H9 (cell line): ENCODE results near the gene TRPC4AP. TPM values are rescaled to one million over a fixed set of nuclear protein-coding genes. Genes with fewer than 3 reads are reported as not detected.

Experiments
- DNase-seq: peaks from one replicate; pipeline ENCODE4 v3.0.0-alpha.2; 2017
- H2AFZ ChIP-seq: one replicate; pipeline ENCODE4 v1.6.1; 2013; ENCODE audit warnings: mild to moderate bottlenecking, low read length, control low read depth, moderate library complexity
- H2AK5ac ChIP-seq: 2 replicates; pipeline ENCODE4 v1.6.1; 2013; ENCODE audit warnings: low read length, control low read depth, mixed read lengths; ENCODE audit not compliant: insufficient read length
- H2BK120ac ChIP-seq: one replicate; pipeline ENCODE4 v1.6.1; 2013; ENCODE audit warnings: low read depth, mild to moderate bottlenecking, low read length, control low read depth, inconsistent platforms; ENCODE audit not compliant: poor library complexity, severe bottlenecking
- H2BK12ac ChIP-seq: 2 replicates; pipeline ENCODE4 v1.6.1; 2013; ENCODE audit warnings: low read length, control low read depth, mixed read lengths, low read depth; ENCODE audit not compliant: insufficient read length
- H2BK15ac ChIP-seq: 2 replicates; pipeline ENCODE4 v1.6.1; 2013; ENCODE audit warnings: low read depth, low read length, control low read depth
- H2BK20ac ChIP-seq: one replicate; pipeline ENCODE4 v1.6.1; 2013; ENCODE audit warnings: low read depth, mild to moderate bottlenecking, low read length, control low read depth, inconsistent platforms; ENCODE audit not compliant: poor library complexity, severe bottlenecking
- H2BK5ac ChIP-seq: 2 replicates; pipeline ENCODE4 v1.6.1; 2013; ENCODE audit warnings: low read length, control low read depth, mixed read lengths; ENCODE audit not compliant: insufficient read length
- H3K14ac ChIP-seq: 2 replicates; pipeline ENCODE4 v1.6.1; 2013; ENCODE audit warnings: low read length, control low read depth; ENCODE audit not compliant: insufficient read depth
- H3K18ac ChIP-seq: 2 replicates; pipeline ENCODE4 v1.6.1; 2013; ENCODE audit warnings: low read depth, mild to moderate bottlenecking, mixed read lengths, low read length, control low read depth; ENCODE audit not compliant: insufficient read length
- H3K23ac ChIP-seq: 2 replicates; pipeline ENCODE4 v1.6.1; 2013; ENCODE audit warnings: low read length, control low read depth, mixed read lengths, low read depth; ENCODE audit not compliant: insufficient read length
- H3K23me2 ChIP-seq: 2 replicates; pipeline ENCODE4 v1.6.1; 2013; ENCODE audit warnings: low read depth, mild to moderate bottlenecking, mixed read lengths, low read length, control low read depth; ENCODE audit not compliant: insufficient read length, poor library complexity, severe bottlenecking
- H3K27ac ChIP-seq: 2 replicates; pipeline ENCODE4 v1.5.1; 2013; ENCODE audit warnings: low read length, control low read depth, mixed read lengths, low read depth; ENCODE audit not compliant: insufficient read length
- H3K27me3 ChIP-seq: 2 replicates; pipeline ENCODE4 v1.6.1; 2013; ENCODE audit warnings: low read length, control low read depth, inconsistent platforms; ENCODE audit not compliant: insufficient read depth
- H3K4ac ChIP-seq: 2 replicates; pipeline ENCODE4 v1.6.1; 2013; ENCODE audit warnings: low read depth, mild to moderate bottlenecking, control low read depth, inconsistent platforms, low read length, moderate library complexity
- H3K4me1 ChIP-seq: 2 replicates; pipeline ENCODE4 v1.6.1; 2013; ENCODE audit warnings: low read length, control low read depth, inconsistent platforms; ENCODE audit not compliant: insufficient read depth
- H3K4me2 ChIP-seq: 2 replicates; pipeline ENCODE4 v1.6.1; 2013; ENCODE audit warnings: low read length, control low read depth, mixed read lengths; ENCODE audit not compliant: insufficient read length, insufficient read depth
- H3K56ac ChIP-seq: 2 replicates; pipeline ENCODE4 v1.6.1; 2013; ENCODE audit warnings: low read depth, mild to moderate bottlenecking, mixed read lengths, low read length, control low read depth; ENCODE audit not compliant: insufficient read length
- H3K79me1 ChIP-seq: 2 replicates; pipeline ENCODE4 v1.6.1; 2013; ENCODE audit warnings: low read depth, mild to moderate bottlenecking, moderate library complexity, low read length, control low read depth, inconsistent platforms; ENCODE audit not compliant: insufficient read depth, poor library complexity, severe bottlenecking
- H3K79me2 ChIP-seq: 2 replicates; pipeline ENCODE4 v1.6.1; 2013; ENCODE audit warnings: low read length, control low read depth, inconsistent platforms; ENCODE audit not compliant: insufficient read depth
- H3K9ac ChIP-seq: 2 replicates; pipeline ENCODE4 v1.6.1; 2013; ENCODE audit warnings: low read length, control low read depth, mixed read lengths; ENCODE audit not compliant: insufficient read length; ENCODE audit errors: extremely low read depth
- H3K9me3 ChIP-seq: one replicate; pipeline ENCODE4 v1.6.1; 2013; ENCODE audit warnings: low read depth, low read length, inconsistent platforms; ENCODE audit not compliant: control insufficient read depth
- H3T11ph ChIP-seq: one replicate; pipeline ENCODE4 v1.6.1; 2013; ENCODE audit warnings: mild to moderate bottlenecking, low read length, control low read depth, inconsistent platforms
- H4K20me1 ChIP-seq: one replicate; pipeline ENCODE4 v1.6.1; 2013; ENCODE audit not compliant: control insufficient read depth, insufficient read length, insufficient read depth
- H4K5ac ChIP-seq: 2 replicates; pipeline ENCODE4 v1.6.1; 2013; ENCODE audit warnings: low read depth, mild to moderate bottlenecking, mixed read lengths, low read length, control low read depth; ENCODE audit not compliant: insufficient read length
- H4K8ac ChIP-seq: replicated peaks from 2 replicates; pipeline ENCODE4 v1.6.1; 2013; ENCODE audit warnings: low read length, control low read depth, mixed read lengths, low read depth; ENCODE audit not compliant: insufficient read length
- H4K91ac ChIP-seq: 2 replicates; pipeline ENCODE4 v1.6.1; 2013; ENCODE audit warnings: low read depth, mild to moderate bottlenecking, moderate library complexity, mixed read lengths, low read length, control low read depth; ENCODE audit not compliant: insufficient read length
- H3K27ac Mint-ChIP-seq, 3 experiments: 2 replicates in 2 of 3; 3 replicates in 1 of 3; pipeline ENCODE4 v1.8.0; 2020 to 2021; ENCODE audit warnings: mixed read lengths in 3 of 3, mild to moderate bottlenecking in 1 of 3, moderate library complexity in 1 of 3
- H3K27me3 Mint-ChIP-seq: 2 replicates; pipeline ENCODE4 v1.8.0; 2021; ENCODE audit warnings: low read depth, mild to moderate bottlenecking, moderate library complexity, mixed read lengths
- H3K36me3 Mint-ChIP-seq, 3 experiments: 2 replicates in 2 of 3; 3 replicates in 1 of 3; pipeline ENCODE4 v1.8.0; 2020 to 2021; ENCODE audit warnings: low read depth in 3 of 3, mixed read lengths in 3 of 3; ENCODE audit not compliant: insufficient read depth in 1 of 3
- H3K4me1 Mint-ChIP-seq, 2 experiments: 2 replicates each; pipeline ENCODE4 v1.8.0; 2020; ENCODE audit warnings: mixed read lengths in 2 of 2
- H3K4me3 Mint-ChIP-seq, 2 experiments: 2 replicates in 1 of 2; 3 replicates in 1 of 2; pipeline ENCODE4 v1.8.0; 2020 to 2021; ENCODE audit warnings: mild to moderate bottlenecking in 2 of 2, mixed read lengths in 2 of 2, moderate library complexity in 1 of 2
- H3K9me3 Mint-ChIP-seq, 2 experiments: 2 replicates in 1 of 2; 3 replicates in 1 of 2; pipeline ENCODE4 v1.8.0; 2020; ENCODE audit warnings: mild to moderate bottlenecking in 2 of 2, mixed read lengths in 2 of 2, moderate library complexity in 1 of 2
- WGBS: extraction: QIAGEN DNeasy Blood & Tissue Kit; methylation state at CpG from one replicate; pipeline ENCODE4 v1.1.7; 2013; ENCODE audit warnings: missing lambda C conversion rate, low lambda C conversion rate, mixed read lengths; ENCODE audit not compliant: insufficient read length; ENCODE audit errors: extremely low coverage; 5-methylcytosine and 5-hydroxymethylcytosine counted together
- total RNA-seq: library from RNA; stranded (reverse); gene quantifications from 2 replicates; pipeline ENCODE4 v1.2.1, GENCODE V29; 2021
- TF ChIP-seq, protein P1 (sequence below): fragments of 200-600 bp; sonication (generic); conservative IDR thresholded peaks from 3 replicates; pipeline ENCODE4 v1.8.0; 2021; ENCODE audit warnings: antibody characterized with exemption, mild to moderate bottlenecking

Gene TRPC4AP
- total RNA-seq, 1 experiment from 2014 or later: 93.9 TPM

DNA sequence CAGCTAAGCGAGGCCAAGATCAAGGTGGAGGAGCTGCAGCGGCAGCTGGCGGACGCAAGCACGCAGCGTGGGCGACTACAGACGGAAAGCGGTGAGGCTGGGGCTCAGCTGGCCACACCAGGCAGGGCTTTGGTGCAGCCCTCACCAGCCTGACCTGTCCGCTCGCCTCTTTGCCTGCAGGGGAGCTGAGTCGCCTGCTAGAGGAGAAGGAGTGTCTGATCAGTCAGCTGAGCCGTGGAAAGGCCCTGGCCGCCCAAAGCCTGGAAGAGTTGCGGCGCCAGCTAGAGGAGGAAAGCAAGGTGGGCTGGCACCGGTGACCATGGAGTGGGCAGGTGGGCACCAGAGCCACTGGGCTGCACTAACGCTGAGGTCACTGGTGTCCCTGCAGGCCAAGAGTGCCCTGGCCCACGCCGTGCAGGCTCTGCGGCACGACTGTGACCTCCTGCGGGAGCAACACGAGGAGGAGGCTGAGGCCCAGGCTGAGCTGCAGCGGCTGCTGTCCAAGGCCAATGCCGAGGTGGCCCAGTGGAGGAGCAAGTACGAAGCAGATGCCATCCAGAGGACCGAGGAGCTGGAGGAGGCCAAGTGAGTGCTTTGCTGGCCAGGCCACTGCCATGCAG, 94.2 kb downstream of the TRPC4AP start:
- TF ChIP-seq, protein P1, sequence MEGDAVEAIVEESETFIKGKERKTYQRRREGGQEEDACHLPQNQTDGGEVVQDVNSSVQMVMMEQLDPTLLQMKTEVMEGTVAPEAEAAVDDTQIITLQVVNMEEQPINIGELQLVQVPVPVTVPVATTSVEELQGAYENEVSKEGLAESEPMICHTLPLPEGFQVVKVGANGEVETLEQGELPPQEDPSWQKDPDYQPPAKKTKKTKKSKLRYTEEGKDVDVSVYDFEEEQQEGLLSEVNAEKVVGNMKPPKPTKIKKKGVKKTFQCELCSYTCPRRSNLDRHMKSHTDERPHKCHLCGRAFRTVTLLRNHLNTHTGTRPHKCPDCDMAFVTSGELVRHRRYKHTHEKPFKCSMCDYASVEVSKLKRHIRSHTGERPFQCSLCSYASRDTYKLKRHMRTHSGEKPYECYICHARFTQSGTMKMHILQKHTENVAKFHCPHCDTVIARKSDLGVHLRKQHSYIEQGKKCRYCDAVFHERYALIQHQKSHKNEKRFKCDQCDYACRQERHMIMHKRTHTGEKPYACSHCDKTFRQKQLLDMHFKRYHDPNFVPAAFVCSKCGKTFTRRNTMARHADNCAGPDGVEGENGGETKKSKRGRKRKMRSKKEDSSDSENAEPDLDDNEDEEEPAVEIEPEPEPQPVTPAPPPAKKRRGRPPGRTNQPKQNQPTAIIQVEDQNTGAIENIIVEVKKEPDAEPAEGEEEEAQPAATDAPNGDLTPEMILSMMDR: peak; percentile 60
- Histone ChIP-seq H3K14ac (no peak overlapping the region), H3K27me3 (no peaks in the 10 kb centered on the region), H3K79me1 (no peaks in the 10 kb centered on the region), H3K9me3 (no peaks in the 10 kb centered on the region), H4K20me1 (no peaks in the 10 kb centered on the region), H3K56ac (no peak overlapping the region), H3K4ac (no peak overlapping the region), H2BK120ac (no peak overlapping the region), H3K9ac (no peak overlapping the region), H2AFZ (no peak overlapping the region), H2BK15ac (no peak overlapping the region), H3K4me2 (no peak overlapping the region), H3K23me2 (no peaks in the 10 kb centered on the region), H3K79me2 (no peaks in the 10 kb centered on the region), H2BK5ac (no peak overlapping the region), H3T11ph (no peak overlapping the region), H2BK20ac (no peak overlapping the region), H3K27ac (no peak overlapping the region), H3K4me1 (no peaks in the 10 kb centered on the region), H3K23ac (no peak overlapping the region), H2BK12ac (no peak overlapping the region), H4K91ac (no peak overlapping the region), H4K8ac (no peak overlapping the region), H4K5ac (no peak overlapping the region), H3K18ac (no peak overlapping the region), H2AK5ac (no peak overlapping the region)
- H3K27ac Mint-ChIP-seq: peak overlapping the region; percentile 43 to 89 (median 76); a peak in 5 of 7 replicates
- WGBS: no CpG with 5 or more reads among the region's 28 CpGs
- H3K36me3 Mint-ChIP-seq: peaks cover 14 to 78% (median 58%) of the 10 kb centered on the region in 3 experiments; a peak in 6 of 7 replicates
- H3K27me3 Mint-ChIP-seq: no peaks in the 10 kb centered on the region; the same call in 1 of the 2 replicates
- H3K4me1 Mint-ChIP-seq: peaks cover 5 to 11% of the 10 kb centered on the region in 2 experiments
- H3K9me3 Mint-ChIP-seq: no peaks in the 10 kb centered on the region; a peak in 1 of 5 replicates
- H3K4me3 Mint-ChIP-seq: no peak overlapping the region
- DNase-seq: peak; percentile 76
